H9 (cell line): ENCODE measurements around the gene GRID1. TPM values are rescaled to one million over a fixed set of nuclear protein-coding genes. Genes with fewer than 3 reads are reported as not detected.

Experiments
- DNase-seq: peaks from one replicate; pipeline ENCODE4 v3.0.0-alpha.2; 2017
- H2AFZ ChIP-seq: one replicate; pipeline ENCODE4 v1.6.1; 2013; ENCODE audit warnings: mild to moderate bottlenecking, low read length, control low read depth, moderate library complexity
- H2AK5ac ChIP-seq: 2 replicates; pipeline ENCODE4 v1.6.1; 2013; ENCODE audit warnings: low read length, control low read depth, mixed read lengths; ENCODE audit not compliant: insufficient read length
- H2BK120ac ChIP-seq: one replicate; pipeline ENCODE4 v1.6.1; 2013; ENCODE audit warnings: low read depth, mild to moderate bottlenecking, low read length, control low read depth, inconsistent platforms; ENCODE audit not compliant: poor library complexity, severe bottlenecking
- H2BK12ac ChIP-seq: 2 replicates; pipeline ENCODE4 v1.6.1; 2013; ENCODE audit warnings: low read length, control low read depth, mixed read lengths, low read depth; ENCODE audit not compliant: insufficient read length
- H2BK15ac ChIP-seq: 2 replicates; pipeline ENCODE4 v1.6.1; 2013; ENCODE audit warnings: low read depth, low read length, control low read depth
- H2BK20ac ChIP-seq: one replicate; pipeline ENCODE4 v1.6.1; 2013; ENCODE audit warnings: low read depth, mild to moderate bottlenecking, low read length, control low read depth, inconsistent platforms; ENCODE audit not compliant: poor library complexity, severe bottlenecking
- H2BK5ac ChIP-seq: 2 replicates; pipeline ENCODE4 v1.6.1; 2013; ENCODE audit warnings: low read length, control low read depth, mixed read lengths; ENCODE audit not compliant: insufficient read length
- H3K14ac ChIP-seq: 2 replicates; pipeline ENCODE4 v1.6.1; 2013; ENCODE audit warnings: low read length, control low read depth; ENCODE audit not compliant: insufficient read depth
- H3K18ac ChIP-seq: 2 replicates; pipeline ENCODE4 v1.6.1; 2013; ENCODE audit warnings: low read depth, mild to moderate bottlenecking, mixed read lengths, low read length, control low read depth; ENCODE audit not compliant: insufficient read length
- H3K23ac ChIP-seq: 2 replicates; pipeline ENCODE4 v1.6.1; 2013; ENCODE audit warnings: low read length, control low read depth, mixed read lengths, low read depth; ENCODE audit not compliant: insufficient read length
- H3K23me2 ChIP-seq: 2 replicates; pipeline ENCODE4 v1.6.1; 2013; ENCODE audit warnings: low read depth, mild to moderate bottlenecking, mixed read lengths, low read length, control low read depth; ENCODE audit not compliant: insufficient read length, poor library complexity, severe bottlenecking
- H3K27ac ChIP-seq: 2 replicates; pipeline ENCODE4 v1.5.1; 2013; ENCODE audit warnings: low read length, control low read depth, mixed read lengths, low read depth; ENCODE audit not compliant: insufficient read length
- H3K27me3 ChIP-seq: 2 replicates; pipeline ENCODE4 v1.6.1; 2013; ENCODE audit warnings: low read length, control low read depth, inconsistent platforms; ENCODE audit not compliant: insufficient read depth
- H3K4ac ChIP-seq: 2 replicates; pipeline ENCODE4 v1.6.1; 2013; ENCODE audit warnings: low read depth, mild to moderate bottlenecking, control low read depth, inconsistent platforms, low read length, moderate library complexity
- H3K4me1 ChIP-seq: 2 replicates; pipeline ENCODE4 v1.6.1; 2013; ENCODE audit warnings: low read length, control low read depth, inconsistent platforms; ENCODE audit not compliant: insufficient read depth
- H3K4me2 ChIP-seq: 2 replicates; pipeline ENCODE4 v1.6.1; 2013; ENCODE audit warnings: low read length, control low read depth, mixed read lengths; ENCODE audit not compliant: insufficient read length, insufficient read depth
- H3K56ac ChIP-seq: 2 replicates; pipeline ENCODE4 v1.6.1; 2013; ENCODE audit warnings: low read depth, mild to moderate bottlenecking, mixed read lengths, low read length, control low read depth; ENCODE audit not compliant: insufficient read length
- H3K79me1 ChIP-seq: 2 replicates; pipeline ENCODE4 v1.6.1; 2013; ENCODE audit warnings: low read depth, mild to moderate bottlenecking, moderate library complexity, low read length, control low read depth, inconsistent platforms; ENCODE audit not compliant: insufficient read depth, poor library complexity, severe bottlenecking
- H3K79me2 ChIP-seq: 2 replicates; pipeline ENCODE4 v1.6.1; 2013; ENCODE audit warnings: low read length, control low read depth, inconsistent platforms; ENCODE audit not compliant: insufficient read depth
- H3K9ac ChIP-seq: 2 replicates; pipeline ENCODE4 v1.6.1; 2013; ENCODE audit warnings: low read length, control low read depth, mixed read lengths; ENCODE audit not compliant: insufficient read length; ENCODE audit errors: extremely low read depth
- H3K9me3 ChIP-seq: one replicate; pipeline ENCODE4 v1.6.1; 2013; ENCODE audit warnings: low read depth, low read length, inconsistent platforms; ENCODE audit not compliant: control insufficient read depth
- H3T11ph ChIP-seq: one replicate; pipeline ENCODE4 v1.6.1; 2013; ENCODE audit warnings: mild to moderate bottlenecking, low read length, control low read depth, inconsistent platforms
- H4K20me1 ChIP-seq: one replicate; pipeline ENCODE4 v1.6.1; 2013; ENCODE audit not compliant: control insufficient read depth, insufficient read length, insufficient read depth
- H4K5ac ChIP-seq: 2 replicates; pipeline ENCODE4 v1.6.1; 2013; ENCODE audit warnings: low read depth, mild to moderate bottlenecking, mixed read lengths, low read length, control low read depth; ENCODE audit not compliant: insufficient read length
- H4K8ac ChIP-seq: replicated peaks from 2 replicates; pipeline ENCODE4 v1.6.1; 2013; ENCODE audit warnings: low read length, control low read depth, mixed read lengths, low read depth; ENCODE audit not compliant: insufficient read length
- H4K91ac ChIP-seq: 2 replicates; pipeline ENCODE4 v1.6.1; 2013; ENCODE audit warnings: low read depth, mild to moderate bottlenecking, moderate library complexity, mixed read lengths, low read length, control low read depth; ENCODE audit not compliant: insufficient read length
- H3K27ac Mint-ChIP-seq, 3 experiments: 2 replicates in 2 of 3; 3 replicates in 1 of 3; pipeline ENCODE4 v1.8.0; 2020 to 2021; ENCODE audit warnings: mixed read lengths in 3 of 3, mild to moderate bottlenecking in 1 of 3, moderate library complexity in 1 of 3
- H3K27me3 Mint-ChIP-seq: 2 replicates; pipeline ENCODE4 v1.8.0; 2021; ENCODE audit warnings: low read depth, mild to moderate bottlenecking, moderate library complexity, mixed read lengths
- H3K36me3 Mint-ChIP-seq, 3 experiments: 2 replicates in 2 of 3; 3 replicates in 1 of 3; pipeline ENCODE4 v1.8.0; 2020 to 2021; ENCODE audit warnings: low read depth in 3 of 3, mixed read lengths in 3 of 3; ENCODE audit not compliant: insufficient read depth in 1 of 3
- H3K4me1 Mint-ChIP-seq, 2 experiments: 2 replicates each; pipeline ENCODE4 v1.8.0; 2020; ENCODE audit warnings: mixed read lengths in 2 of 2
- H3K4me3 Mint-ChIP-seq, 2 experiments: 2 replicates in 1 of 2; 3 replicates in 1 of 2; pipeline ENCODE4 v1.8.0; 2020 to 2021; ENCODE audit warnings: mild to moderate bottlenecking in 2 of 2, mixed read lengths in 2 of 2, moderate library complexity in 1 of 2
- H3K9me3 Mint-ChIP-seq, 2 experiments: 2 replicates in 1 of 2; 3 replicates in 1 of 2; pipeline ENCODE4 v1.8.0; 2020; ENCODE audit warnings: mild to moderate bottlenecking in 2 of 2, mixed read lengths in 2 of 2, moderate library complexity in 1 of 2
- WGBS: extraction: QIAGEN DNeasy Blood & Tissue Kit; methylation state at CpG from one replicate; pipeline ENCODE4 v1.1.7; 2013; ENCODE audit warnings: missing lambda C conversion rate, low lambda C conversion rate, mixed read lengths; ENCODE audit not compliant: insufficient read length; ENCODE audit errors: extremely low coverage; 5-methylcytosine and 5-hydroxymethylcytosine counted together
- total RNA-seq: library from RNA; stranded (reverse); gene quantifications from 2 replicates; pipeline ENCODE4 v1.2.1, GENCODE V29; 2021
- TF ChIP-seq, protein P1 (sequence below): fragments of 200-600 bp; sonication (generic); conservative IDR thresholded peaks from 3 replicates; pipeline ENCODE4 v1.8.0; 2021; ENCODE audit warnings: antibody characterized with exemption, mild to moderate bottlenecking

The GRID1 gene
- total RNA-seq, 1 experiment from 2014 or later, result 0.35 TPM

DNA sequence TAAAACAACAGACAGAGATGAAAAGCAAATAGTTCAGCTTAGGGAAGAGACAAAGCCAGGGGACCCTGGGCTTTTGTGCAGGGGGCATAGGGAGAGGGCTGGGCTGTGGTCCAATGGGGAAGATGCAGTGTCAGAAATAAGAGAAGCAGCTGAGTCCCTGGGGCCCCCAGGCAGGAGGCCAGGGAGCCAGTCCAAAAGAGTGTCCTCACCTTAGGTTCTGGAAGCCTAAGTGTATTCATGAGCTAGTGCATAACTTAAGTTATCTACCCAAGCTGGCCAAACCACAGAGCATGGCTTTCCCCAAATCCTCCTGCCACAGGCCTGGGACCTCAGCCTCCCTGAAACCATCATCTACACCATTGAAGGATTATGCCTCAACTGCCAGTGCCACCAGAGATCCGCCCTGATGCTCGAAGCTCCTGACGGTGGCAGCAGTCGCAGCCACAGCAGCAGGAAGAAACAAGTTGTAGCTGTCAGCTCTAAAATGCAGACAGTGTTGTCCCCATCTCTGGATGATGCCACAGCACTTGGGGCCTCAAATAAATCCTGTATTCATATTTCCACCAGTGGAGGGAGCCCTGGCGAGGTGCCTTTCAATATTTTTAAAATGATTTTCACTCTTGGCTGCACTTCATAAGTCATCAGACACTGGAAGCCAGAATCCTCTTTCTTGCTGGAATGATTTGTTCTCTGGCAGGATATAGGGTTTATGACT lies 574.6 kb downstream of the GRID1 start:
- no CpG with 5 or more reads among the region's 5 CpGs for WGBS

More for the DNA sequence above, 574.6 kb downstream of the GRID1 start:
- H3K27me3 ChIP-seq, result no peaks in the 10 kb centered on the region
- Mint-ChIP-seq H3K4me1 (no peaks in the 10 kb centered on the region), H3K27me3 (no peaks in the 10 kb centered on the region; the same call in 1 of the 2 replicates), H3K36me3 (no peaks in the 10 kb centered on the region; a peak in 1 of 7 replicates), H3K4me3 (no peak overlapping the region), H3K27ac (no peak overlapping the region; a peak in 1 of 7 replicates), H3K9me3 (no peaks in the 10 kb centered on the region)
- no peak overlapping the region for H4K8ac ChIP-seq
- no peak overlapping the region for H2AFZ ChIP-seq
- H2BK20ac ChIP-seq, result no peak overlapping the region
- no peak overlapping the region for H3K27ac ChIP-seq
- H3T11ph ChIP-seq, result no peak overlapping the region
- H4K91ac ChIP-seq, result no peak overlapping the region
- H4K5ac ChIP-seq, result no peak overlapping the region
- no peaks in the 10 kb centered on the region for H3K9me3 ChIP-seq
- H3K9ac ChIP-seq, result no peak overlapping the region
- H2BK15ac ChIP-seq, result no peak overlapping the region
- H3K4me2 ChIP-seq, result no peak overlapping the region
- H3K4ac ChIP-seq, result no peak overlapping the region
- H2AK5ac ChIP-seq, result no peak overlapping the region
- no peak overlapping the region for H2BK5ac ChIP-seq
- no peak overlapping the region for H3K56ac ChIP-seq
- no peak overlapping the region for H2BK120ac ChIP-seq
- no peaks in the 10 kb centered on the region for H4K20me1 ChIP-seq
- no peaks in the 10 kb centered on the region for H3K4me1 ChIP-seq
- H3K23ac ChIP-seq, result no peak overlapping the region
- no peak overlapping the region for H3K14ac ChIP-seq
- DNase-seq, result no peak
- TF ChIP-seq, protein P1, sequence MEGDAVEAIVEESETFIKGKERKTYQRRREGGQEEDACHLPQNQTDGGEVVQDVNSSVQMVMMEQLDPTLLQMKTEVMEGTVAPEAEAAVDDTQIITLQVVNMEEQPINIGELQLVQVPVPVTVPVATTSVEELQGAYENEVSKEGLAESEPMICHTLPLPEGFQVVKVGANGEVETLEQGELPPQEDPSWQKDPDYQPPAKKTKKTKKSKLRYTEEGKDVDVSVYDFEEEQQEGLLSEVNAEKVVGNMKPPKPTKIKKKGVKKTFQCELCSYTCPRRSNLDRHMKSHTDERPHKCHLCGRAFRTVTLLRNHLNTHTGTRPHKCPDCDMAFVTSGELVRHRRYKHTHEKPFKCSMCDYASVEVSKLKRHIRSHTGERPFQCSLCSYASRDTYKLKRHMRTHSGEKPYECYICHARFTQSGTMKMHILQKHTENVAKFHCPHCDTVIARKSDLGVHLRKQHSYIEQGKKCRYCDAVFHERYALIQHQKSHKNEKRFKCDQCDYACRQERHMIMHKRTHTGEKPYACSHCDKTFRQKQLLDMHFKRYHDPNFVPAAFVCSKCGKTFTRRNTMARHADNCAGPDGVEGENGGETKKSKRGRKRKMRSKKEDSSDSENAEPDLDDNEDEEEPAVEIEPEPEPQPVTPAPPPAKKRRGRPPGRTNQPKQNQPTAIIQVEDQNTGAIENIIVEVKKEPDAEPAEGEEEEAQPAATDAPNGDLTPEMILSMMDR, result peak; percentile 43; the same call in 2 of the 3 replicates
- no peaks in the 10 kb centered on the region for H3K79me1 ChIP-seq
- no peak overlapping the region for H2BK12ac ChIP-seq
- H3K23me2 ChIP-seq, result no peaks in the 10 kb centered on the region
- H3K18ac ChIP-seq, result no peak overlapping the region
- H3K79me2 ChIP-seq, result no peaks in the 10 kb centered on the region
